ENCODE results near the gene CSPG4. TPM values are rescaled to one million over a fixed set of nuclear protein-coding genes. Genes with fewer than 3 reads are reported as not detected.
"Not testable (repeated sequence)": the region's sequence is repeated elsewhere in the genome, so short reads cannot be mapped to it uniquely, and the experiment has no call there.

CSPG4 gene
- total RNA-seq, 6 experiments from 2014 or later, result 81.2 to 111 (median 95.7) TPM

DNA sequence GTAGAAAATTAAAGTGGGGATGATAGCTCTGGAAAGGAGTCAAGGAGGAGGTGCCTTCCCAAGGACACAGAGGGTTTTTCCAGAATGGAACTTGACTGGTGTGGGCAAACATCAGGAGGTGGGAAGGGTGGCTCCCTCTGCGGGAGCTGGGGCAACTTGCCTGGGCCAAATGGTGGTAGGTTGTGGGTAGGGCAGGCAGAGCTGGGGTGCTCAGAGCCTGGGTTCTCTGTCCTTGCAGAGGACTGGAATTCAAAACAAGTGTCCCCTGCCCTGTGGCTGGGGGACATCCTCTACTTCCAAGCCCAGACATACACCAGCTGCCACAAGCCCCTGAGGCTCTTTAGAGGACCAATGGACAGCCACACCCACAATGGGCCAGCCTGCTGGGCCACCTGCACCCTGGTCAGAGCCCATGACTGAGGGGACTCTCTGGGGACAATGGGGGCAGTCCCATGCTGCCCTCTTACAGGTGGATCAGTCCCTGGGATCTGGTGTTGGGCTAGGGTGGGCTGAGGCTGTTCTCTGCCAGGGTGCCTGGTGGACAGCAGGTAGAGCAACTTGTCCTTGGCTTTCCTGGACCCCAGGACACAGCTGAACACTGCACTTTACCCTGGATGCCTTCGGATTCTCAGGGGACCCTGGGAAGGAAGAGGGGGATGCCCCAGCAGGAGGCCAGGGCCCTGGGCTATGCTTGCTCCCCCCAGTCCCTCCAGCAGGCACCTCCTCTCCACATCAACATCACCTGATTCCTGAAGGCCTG lies 38.6 kb upstream of the CSPG4 start:
- H3K27ac Mint-ChIP-seq, result no peak overlapping the region
- no peaks in the 10 kb centered on the region for H3K9me3 Mint-ChIP-seq
- H3K27me3 Mint-ChIP-seq (ENCODE audit: insufficient read depth), result peaks cover 13% of the 10 kb centered on the region
- TF ChIP-seq, protein P1, sequence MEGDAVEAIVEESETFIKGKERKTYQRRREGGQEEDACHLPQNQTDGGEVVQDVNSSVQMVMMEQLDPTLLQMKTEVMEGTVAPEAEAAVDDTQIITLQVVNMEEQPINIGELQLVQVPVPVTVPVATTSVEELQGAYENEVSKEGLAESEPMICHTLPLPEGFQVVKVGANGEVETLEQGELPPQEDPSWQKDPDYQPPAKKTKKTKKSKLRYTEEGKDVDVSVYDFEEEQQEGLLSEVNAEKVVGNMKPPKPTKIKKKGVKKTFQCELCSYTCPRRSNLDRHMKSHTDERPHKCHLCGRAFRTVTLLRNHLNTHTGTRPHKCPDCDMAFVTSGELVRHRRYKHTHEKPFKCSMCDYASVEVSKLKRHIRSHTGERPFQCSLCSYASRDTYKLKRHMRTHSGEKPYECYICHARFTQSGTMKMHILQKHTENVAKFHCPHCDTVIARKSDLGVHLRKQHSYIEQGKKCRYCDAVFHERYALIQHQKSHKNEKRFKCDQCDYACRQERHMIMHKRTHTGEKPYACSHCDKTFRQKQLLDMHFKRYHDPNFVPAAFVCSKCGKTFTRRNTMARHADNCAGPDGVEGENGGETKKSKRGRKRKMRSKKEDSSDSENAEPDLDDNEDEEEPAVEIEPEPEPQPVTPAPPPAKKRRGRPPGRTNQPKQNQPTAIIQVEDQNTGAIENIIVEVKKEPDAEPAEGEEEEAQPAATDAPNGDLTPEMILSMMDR (IDR thresholded peaks at IDR 0.05), result no peak
- H3K36me3 Mint-ChIP-seq (ENCODE audit: low read depth), result no peaks in the 10 kb centered on the region
- no peak overlapping the region for H3K4me3 Mint-ChIP-seq
- no peaks in the 10 kb centered on the region for H3K4me1 Mint-ChIP-seq (ENCODE audit: low read depth)
- DNase-seq, result no peak

DNA sequence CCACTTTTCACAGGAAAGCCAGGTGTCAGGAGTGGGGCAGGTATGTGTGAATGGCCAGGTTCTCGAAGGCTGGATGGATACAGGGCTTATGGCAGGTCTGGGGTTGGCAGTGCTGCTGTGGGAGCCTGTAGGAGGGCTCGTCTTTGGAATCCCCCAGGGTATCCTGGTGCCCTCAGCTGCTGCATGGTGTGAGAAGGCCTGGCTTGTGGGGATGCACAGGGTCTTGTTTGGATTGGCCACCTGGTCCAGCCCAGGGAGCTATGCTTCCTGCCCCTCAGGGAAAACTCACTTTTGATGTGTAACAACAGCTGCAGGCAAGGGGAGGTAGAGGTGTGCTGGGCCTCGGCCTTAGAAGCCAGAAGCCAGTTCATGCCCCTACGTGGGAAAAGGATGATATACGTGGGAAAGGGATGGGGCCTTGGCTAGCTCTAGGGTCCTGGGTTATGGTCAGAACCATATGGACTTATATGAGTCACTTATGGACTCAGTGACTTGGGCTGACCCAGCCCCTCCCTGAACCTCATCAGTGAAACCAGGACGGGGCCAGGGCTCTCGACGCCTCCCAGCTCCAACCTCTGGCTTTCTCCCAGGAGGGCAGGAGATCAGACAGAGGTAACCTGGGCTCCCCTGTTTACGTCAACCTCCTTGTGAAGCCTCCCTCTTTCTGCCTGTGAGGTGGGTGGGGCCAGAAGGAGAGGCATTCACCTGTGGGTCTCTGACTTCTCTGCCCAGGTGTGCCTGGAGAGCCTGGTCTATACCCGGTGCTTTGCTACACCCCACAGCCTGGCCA lies 37.8 kb upstream of the CSPG4 start:
- Mint-ChIP-seq H3K4me1 (ENCODE audit: low read depth) (no peaks in the 10 kb centered on the region), H3K36me3 (ENCODE audit: low read depth) (no peaks in the 10 kb centered on the region), H3K27ac (no peak overlapping the region), H3K27me3 (ENCODE audit: insufficient read depth) (peaks cover 13% of the 10 kb centered on the region), H3K9me3 (no peaks in the 10 kb centered on the region), H3K4me3 (no peak overlapping the region)
- TF ChIP-seq, protein P1 (IDR thresholded peaks at IDR 0.05), result no peak
- DNase-seq, result no peak

DNA sequence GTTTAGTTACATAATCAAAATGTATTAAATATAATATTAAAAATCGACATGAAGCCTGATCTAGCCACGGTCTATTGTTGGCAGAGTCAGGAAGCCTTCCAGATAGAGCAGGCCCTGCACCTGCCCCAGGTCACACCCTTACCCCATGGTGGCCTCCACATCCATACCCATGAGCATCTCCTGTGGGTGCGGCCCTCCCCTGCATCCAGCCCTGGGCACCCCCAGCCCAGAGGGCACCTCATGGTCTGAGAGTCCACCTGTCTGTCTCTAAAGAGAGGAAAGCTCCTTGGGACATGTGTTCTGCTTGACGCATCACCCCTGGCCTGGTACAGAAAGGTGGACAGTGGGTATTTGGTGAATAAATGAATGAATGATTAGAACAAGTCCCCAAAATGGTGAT lies 37.2 kb upstream of the CSPG4 start:
- peaks cover 13% of the 10 kb centered on the region for H3K27me3 Mint-ChIP-seq (ENCODE audit: insufficient read depth)
- H3K4me1 Mint-ChIP-seq (ENCODE audit: low read depth), result no peaks in the 10 kb centered on the region
- no peak overlapping the region for H3K27ac Mint-ChIP-seq
- H3K4me3 Mint-ChIP-seq, result no peak overlapping the region
- TF ChIP-seq, protein P1 (IDR thresholded peaks at IDR 0.05), result no peak
- no peak for DNase-seq
- no peaks in the 10 kb centered on the region for H3K36me3 Mint-ChIP-seq (ENCODE audit: low read depth)
- H3K9me3 Mint-ChIP-seq, result no peaks in the 10 kb centered on the region

DNA sequence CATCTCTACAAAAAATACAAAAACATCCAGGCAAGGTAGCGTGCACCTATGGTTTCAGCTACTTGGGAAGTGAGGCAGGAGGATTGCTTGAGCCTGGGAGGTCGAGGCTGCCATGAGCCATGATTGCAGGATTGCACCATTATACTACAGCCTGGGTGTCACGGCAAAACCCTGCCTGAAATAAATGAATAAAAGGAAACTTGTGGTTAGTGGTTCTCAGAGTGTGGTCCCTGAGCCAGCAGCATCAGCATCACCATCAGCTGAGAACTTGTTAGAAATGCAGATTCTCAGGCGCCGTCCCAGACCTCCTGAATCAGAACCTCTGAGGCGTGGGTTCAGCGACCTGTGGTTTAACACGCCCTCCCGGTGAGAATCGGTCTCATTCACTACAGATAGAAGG lies 36.2 kb upstream of the CSPG4 start:
- H3K4me1 Mint-ChIP-seq (ENCODE audit: low read depth); H3K9me3 Mint-ChIP-seq; DNase-seq; H3K36me3 Mint-ChIP-seq (ENCODE audit: low read depth); H3K4me3 Mint-ChIP-seq; H3K27ac Mint-ChIP-seq: not testable (repeated sequence)
- H3K27me3 Mint-ChIP-seq (ENCODE audit: insufficient read depth), result peaks cover 13% of the 10 kb centered on the region

DNA sequence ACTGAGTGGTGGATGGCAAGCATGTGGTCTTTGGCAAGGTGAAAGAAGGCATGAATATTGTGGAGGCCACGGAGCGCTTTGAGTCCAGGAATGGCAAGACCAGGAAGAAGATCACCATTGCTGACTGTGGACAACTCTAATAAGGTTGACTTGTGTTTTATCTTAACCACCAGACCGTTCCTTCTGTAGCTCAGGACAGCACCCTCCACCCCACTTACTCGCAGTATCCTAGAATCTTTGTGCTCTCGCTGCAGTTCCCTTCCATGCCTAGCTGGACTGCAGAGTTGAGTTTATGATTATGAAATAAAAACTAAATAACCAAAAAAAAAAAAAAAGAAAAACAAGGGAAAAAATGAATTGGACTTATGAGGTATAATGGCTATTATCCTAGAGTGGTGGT lies 34.5 kb upstream of the CSPG4 start:
- H3K4me3 Mint-ChIP-seq; H3K27ac Mint-ChIP-seq; H3K4me1 Mint-ChIP-seq (ENCODE audit: low read depth); H3K9me3 Mint-ChIP-seq; H3K36me3 Mint-ChIP-seq (ENCODE audit: low read depth); DNase-seq: not testable (repeated sequence)
- H3K27me3 Mint-ChIP-seq (ENCODE audit: insufficient read depth), result peaks cover 15% of the 10 kb centered on the region

DNA sequence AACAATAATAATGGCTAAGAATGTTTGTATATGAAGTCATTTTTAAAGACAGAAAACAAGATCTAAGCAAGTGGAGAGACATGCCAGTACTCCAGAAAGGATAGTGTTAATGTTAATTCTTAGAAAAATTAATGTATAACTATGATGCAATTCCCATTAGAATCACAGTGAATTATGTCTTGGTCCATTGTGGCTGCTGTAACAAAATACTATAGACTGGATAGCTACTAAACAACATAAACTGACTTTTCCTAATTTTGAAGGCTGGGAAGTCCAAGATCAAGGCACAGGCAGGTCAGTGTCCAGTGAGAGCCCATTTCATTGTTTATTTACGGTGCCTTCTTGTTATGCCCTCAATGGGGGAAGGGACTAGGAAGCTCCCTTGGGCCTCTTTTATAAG lies 32.7 kb upstream of the CSPG4 start:
- Mint-ChIP-seq H3K9me3 (no peaks in the 10 kb centered on the region), H3K27ac (no peak overlapping the region), H3K27me3 (ENCODE audit: insufficient read depth) (peaks cover 17% of the 10 kb centered on the region), H3K4me1 (ENCODE audit: low read depth) (no peaks in the 10 kb centered on the region), H3K36me3 (ENCODE audit: low read depth) (no peaks in the 10 kb centered on the region), H3K4me3 (no peak overlapping the region)
- DNase-seq, result no peak
- TF ChIP-seq, protein P1 (IDR thresholded peaks at IDR 0.05), result no peak

- H3K36me3 Mint-ChIP-seq (ENCODE audit: low read depth); H3K27ac Mint-ChIP-seq; H3K9me3 Mint-ChIP-seq; H3K4me3 Mint-ChIP-seq; DNase-seq; H3K4me1 Mint-ChIP-seq (ENCODE audit: low read depth): not testable (repeated sequence)
- H3K27me3 Mint-ChIP-seq (ENCODE audit: insufficient read depth), result peaks cover 19% of the 10 kb centered on the region
These were observed 29.7 kb upstream of the CSPG4 start for GRCh38 chr15:75742346-75742745.
